Endometrium (tissue), 2 donors: ENCODE data around the gene MSX2.
"Not testable (repeated sequence)": the region's sequence is repeated elsewhere in the genome, so short reads cannot be mapped to it uniquely, and the experiment has no call there.

Experiments used
- FAIRE-seq: peaks from 2 replicates; lab custom pipeline; 2012; peaks lifted over from hg19 to GRCh38; lab: Jason Lieb, UNC
- donor health status: control.
- donor health status: control.

MSX2 gene

DNA sequence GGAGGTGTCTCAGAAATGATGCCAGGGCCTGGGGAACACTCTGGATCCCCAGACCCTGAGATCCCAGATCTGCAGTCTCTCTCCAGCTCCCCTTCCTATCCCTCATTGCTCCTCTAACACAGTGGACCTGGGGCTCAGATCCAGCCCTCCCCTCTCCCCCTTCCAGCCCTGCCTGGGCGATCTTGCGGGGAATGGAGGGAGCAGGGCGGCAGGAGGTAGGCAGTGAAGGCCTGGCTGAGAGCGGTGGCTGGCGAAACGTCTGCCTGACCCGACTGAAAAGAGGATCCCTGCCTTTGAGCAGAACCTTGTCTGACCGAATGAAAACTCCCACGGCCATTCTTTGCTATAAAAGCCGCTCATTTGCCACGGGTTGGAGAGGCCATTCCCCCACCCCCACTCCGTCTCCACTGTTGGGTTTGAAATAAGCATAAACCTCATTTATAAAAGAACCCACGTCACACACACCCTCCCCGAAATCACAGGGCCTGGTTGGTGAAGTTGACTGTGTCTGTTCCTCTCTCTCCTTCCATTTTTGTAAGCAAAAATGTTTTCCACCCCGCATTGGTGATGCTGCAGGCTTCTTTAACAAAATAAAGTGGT, 8.8 kb downstream of the MSX2 start:
- no peak for FAIRE-seq

DNA sequence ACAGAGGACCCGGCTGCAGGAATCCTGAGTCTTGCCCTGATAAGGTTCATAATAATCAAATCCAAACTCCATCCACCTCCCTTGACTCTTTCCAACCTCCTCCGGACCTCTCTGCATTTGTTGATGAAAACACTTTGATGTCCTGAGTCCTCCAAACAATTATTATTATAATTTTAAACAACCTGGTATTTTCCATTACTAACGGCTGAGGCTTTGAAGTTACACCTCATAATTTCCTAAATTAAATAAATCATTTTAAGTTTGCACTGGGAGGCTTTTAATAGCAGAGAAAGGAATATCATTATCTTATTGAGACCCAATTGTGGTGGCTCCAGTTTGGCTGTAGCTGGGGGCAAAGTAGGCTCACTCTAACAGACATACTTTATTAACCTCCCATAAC, 9.5 kb downstream of the MSX2 start:
- no peak for FAIRE-seq

DNA sequence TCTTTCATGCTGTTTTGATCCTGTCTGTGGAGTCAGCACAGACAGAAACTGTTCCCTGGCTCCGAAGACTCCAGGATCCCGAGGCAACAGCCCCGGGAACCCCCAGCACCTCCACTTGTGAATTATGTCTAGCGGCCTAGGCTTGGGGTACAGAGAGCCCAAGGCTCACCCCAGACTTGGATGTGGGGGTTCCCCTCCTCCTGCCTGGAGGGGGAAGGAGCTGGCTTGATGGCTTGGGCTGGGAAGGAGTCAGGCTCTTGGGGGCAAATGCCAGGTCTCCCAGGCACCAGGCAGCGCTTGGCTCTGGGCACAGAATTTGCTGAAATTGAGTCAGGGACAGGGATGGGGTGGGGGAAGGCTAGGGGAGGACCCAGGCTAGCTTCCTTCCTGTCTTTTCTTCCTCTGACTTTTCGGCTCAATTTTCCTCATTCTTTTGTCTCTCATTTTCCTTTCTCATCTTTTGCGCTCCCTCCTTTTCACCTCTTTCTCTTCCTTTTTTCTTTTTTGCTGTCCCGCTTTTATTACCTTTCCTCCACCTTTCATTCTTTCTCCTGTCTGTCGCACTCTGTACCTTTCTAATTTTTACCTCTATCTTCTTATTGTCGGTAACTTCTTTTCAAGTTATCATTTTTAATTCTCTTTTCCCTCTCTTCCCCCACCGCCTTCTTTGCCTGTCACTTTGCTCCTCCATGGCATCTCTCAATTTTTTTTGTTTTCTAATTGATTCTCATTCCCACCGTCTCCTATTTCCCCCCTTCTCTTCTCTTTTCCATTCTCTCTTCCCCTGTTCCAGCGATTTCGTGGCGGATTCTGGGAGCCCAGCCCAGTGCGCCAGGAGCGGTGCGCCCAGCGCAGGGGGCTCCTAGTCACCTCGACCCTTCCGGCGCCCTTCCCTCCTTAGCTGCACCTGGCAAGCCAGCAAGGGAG, 10.5 kb downstream of the MSX2 start:
- FAIRE-seq, result no peak

DNA sequence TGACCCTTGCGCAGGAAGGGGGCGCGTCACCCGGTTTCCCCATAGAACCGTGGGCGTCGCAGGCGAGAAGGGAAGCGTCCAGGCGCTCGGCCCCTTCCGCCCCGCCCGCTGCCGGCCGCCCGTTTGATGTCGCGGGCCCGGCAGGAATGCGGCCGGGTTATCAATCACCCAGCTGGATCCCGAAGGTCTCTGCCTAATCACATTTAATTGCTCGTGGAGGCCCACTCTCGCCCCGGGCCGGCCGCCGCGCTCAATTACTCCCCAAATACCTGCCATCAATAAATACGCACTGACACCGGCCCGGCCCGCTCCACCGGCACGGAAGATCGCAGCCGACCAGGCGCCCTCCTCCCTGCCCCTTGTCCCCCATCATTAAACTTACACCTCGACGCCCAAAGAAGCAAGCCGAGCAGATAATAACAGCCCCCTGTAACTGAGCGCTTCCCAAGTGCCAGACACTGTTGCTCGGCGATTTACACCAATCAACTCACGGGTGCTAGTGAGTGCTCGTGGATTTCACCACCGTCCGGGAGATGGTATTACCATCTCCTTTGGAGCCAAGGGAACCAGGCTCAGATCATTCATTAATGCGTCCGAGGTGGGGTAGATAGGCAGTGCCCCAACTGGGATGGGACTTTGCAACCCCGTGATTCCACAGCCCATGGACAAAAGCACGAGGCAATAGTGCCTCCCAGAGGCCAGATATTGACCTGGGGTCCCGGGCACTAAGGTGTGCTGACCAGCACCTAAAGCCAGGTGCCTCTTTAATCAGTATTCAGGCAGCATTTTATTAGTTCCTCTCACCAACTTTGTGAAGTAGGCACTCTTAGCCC, 11.3 kb downstream of the MSX2 start:
- no peak for FAIRE-seq

DNA sequence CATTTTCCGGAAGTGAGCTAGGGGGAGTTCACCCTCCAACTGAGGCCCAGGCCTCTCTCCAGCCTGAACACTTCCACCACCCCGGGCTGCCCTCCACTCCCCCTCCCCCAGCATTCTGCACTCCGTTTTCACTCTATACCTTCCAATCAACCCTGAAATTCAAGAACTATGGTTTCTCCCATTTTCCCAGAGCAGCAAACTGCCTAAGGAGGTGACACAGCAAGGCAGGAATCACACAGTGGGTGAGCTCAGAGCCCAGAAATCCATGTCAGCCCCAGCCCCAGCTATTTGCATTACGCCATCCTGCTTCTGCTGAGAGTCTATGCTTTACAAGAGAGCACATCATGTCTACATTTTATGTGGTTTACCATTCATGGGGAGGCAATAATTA, 11.9 kb downstream of the MSX2 start:
- FAIRE-seq, result no peak

DNA sequence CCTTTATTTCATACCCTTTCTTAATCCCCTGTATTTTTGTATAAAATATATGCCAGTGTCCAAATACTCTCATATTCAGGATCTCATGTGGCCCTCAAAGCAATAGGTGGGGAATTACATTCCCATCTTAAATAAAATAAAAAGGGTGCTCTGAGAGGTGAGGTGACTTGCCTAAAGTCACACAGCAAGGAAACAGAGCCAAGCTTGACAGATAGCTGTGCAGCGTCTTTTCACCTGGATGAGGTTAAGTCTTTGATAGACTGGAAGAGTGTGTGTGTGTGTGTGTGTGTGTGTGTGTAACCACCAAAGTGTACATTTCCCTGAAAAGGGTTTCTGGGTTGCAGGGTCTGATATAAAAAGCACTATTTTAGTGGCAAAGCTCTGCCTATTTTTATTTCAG, 12.4 kb downstream of the MSX2 start:
- FAIRE-seq, result no peak

DNA sequence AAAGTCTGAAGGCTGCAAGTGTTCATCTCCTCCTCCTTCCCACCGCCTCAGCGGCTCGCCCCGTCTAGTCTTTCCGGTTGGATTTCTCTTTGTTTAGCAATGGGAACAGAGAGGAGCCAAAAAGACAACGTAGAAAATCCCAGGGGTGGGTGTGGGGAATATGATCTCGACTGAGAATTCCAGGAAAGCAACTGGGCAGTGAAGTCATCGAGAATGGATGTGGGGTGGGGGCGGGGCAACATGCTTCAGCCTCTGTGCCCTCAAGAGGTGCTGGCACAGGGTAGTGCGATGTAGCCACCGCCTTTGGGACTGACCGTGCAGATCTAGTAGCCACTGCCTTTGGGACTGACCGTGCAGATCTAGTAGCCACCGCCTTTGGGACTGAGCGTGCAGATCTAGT, 12.9 kb downstream of the MSX2 start:
- FAIRE-seq, result no peak

DNA sequence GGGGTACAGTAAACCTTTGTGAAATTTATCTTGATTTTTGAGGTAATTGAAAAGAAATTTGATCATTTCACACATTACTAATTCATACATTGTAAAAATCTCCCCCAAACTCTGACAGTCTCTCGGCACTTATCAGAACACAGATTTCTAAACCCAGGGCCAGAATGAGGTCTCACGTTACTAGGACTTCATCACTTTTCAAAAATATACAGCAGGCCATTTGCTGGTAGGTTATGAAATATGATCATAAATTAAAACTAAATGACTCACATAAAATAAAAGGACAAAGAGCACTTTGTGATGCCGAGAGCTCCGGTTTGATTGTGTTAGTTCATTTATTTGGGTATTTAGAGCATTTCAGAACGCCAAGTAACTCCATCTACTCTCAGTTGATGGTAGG, 17.0 kb downstream of the MSX2 start:
- no peak for FAIRE-seq

DNA sequence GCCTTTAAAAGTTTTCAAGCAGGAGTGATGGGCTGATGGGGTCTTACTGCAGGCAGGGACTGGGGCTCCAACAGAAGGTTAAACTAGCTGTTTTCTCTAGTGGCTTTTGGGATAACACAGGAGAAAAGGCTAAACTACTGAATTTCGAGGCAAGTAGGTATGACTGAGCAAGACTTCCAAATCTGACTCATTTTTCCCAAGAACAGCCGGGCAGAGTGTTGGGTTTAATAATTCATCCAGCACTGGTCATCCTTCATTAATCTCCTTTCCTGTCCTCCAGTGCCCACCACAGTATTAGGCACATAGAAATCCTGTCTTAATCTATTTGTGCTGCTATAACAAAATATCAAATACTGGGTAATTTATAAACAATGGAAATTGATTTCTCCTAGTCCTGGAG, 20.5 kb downstream of the MSX2 start:
- no peak for FAIRE-seq

DNA sequence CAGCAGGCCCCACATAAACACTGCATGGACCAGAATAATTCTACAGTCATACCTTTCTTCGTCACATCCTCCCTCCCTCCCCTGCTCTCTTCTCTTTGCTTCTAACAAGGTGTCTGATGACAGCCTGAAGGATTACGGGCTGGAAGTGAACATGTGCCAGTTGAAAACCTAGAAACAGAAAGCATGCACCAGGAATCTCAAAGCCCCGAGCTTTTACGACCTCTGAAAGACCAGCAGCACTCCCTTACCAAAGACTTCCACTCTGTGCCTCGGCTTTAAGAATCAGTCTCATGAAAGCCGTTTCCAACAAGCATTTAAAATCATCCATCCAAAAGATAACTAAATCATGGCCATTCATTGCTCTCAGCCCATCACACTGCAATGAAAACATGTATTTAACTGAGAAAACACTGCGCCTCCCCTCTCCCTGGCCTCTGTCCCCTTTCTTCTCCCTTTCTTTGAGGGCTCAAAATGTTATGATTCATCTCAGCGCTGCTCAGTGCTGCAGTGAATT, 21.3 kb downstream of the MSX2 start:
- FAIRE-seq, result no peak

DNA sequence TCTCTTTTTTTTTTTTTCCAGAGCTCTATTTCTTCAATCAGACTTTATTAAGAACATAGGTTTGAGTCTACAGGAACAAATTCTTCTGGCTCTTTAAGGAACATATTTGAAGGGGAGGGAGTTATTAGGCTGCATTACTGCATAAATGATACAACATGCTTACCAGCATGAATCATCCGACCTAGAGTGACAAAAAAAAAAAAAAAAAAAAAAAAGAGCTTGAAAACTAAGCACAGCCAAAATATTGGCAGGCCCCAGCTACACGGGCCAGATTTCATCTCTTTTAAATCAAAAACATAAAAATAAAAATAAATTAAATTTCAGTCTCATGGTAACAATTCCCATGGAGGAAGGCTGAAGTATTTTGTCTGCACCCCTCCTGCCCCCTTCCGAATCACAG, 26.3 kb downstream of the MSX2 start:
- FAIRE-seq, result no peak

DNA sequence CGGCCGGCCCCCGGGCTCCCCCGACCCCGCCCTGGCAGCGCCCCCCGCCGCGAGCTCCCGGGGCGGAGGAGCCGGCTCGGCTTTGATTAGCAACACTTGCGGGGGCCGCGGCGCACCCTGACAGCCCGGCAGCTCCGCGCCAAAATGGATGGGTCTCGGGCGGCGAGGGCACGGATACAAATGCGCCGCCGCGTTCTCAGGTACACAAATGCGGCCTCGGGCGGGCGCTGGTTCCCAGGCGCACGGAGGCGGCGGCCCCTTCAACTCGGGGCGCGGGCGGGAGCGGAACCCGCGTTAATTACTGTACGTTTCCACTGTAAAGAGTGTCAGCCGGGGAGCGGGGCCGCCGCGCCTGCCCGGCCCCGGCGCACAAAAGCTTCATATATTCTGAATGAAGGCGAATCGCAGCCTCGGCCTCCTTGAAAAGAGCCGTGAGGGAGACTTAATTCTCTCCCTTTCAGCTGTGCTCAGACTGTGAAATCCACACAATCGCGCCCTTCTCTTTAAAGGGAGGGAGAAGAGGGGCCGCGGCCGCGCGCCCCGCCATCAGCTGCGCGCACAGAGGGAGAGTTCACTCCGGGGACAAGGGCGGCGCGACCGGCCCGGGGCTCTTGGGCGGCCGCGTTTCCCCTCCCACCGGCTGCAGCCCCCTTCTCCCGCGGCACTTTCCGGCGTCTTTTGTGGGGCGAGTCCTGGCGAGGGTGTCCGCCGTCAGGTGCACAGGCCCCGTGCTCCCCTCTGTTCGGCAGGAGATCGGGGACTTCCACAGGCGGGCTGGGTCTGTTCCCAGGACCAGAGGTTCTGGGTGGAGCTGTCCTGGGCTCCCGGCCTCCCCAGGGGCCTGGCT, 27.0 kb downstream of the MSX2 start:
- FAIRE-seq, result no peak

DNA sequence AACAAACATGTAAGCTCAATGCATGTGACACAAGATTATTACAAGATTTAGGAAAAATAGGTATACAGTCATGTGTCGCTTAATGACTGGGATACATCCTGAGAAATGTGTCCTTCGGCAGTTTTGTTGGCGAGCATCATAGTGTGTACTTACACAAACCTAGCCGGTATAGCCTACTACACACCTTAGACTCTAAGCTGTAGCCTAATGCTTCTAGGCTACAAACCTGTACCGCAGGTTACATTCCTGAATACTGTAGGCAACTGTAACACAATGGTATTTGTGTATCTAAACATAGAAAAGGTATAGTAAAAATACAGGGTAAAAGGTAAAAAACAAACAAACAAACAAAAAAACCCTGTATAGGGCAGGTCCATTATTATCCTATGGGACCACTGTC, 27.7 kb downstream of the MSX2 start:
- FAIRE-seq, result no peak

DNA sequence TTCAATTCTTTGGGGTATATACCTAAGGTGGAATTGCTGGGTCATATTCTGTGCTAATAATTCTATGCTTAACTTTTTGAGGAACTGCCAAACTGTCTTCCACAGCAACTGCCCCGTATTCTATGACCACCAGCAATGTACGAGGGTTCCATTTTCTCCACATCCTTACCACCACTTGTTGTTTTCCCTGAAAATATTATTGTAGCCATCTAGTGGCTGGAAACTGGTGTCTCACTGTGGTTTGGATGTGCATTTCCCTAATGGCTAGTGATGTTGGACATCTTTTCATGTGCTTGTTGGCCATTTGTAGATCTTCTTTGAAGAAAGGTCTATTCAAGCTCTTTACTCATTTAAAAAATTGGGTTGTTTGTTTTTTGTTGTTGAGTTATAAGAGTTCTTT, 30.7 kb downstream of the MSX2 start:
- FAIRE-seq, result no peak

DNA sequence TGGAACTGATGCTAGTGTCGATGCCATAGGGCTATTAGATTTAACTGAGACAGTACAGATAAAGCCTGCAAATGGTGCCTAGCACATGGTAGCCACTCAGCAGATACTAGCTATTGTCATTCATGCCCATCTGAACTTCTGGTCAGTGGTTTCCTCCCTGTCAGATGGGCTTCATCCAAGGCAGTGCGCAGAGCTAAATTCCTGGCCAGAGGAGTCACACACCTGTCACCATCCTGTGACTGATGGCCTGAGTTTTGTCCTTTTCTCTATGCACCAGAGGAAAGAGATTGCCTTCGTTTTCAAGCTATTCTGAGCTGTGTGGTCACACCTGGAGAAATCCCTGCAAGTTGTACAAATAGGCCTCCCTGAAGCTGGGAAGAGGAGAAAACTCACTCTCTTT, 34.7 kb downstream of the MSX2 start:
- no peak for FAIRE-seq

DNA sequence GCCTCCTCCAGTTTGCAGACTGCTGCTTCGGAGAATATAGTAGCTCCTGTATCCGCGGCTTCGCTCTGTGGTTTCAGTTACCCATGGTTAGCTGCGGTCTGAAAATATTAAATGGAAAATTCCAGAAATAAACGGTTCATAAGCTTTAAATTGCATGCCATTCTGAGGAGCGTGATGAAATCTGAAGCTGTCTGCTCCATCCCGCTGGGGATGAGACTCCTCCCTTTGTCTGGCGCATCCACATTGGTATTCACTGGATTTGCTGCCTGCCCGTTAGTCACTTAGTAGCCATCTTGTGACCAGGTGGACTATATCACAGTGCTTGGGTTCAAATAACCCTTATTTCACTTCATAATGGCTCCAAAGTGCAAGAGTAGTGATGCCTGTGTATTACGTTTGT, 36.3 kb downstream of the MSX2 start:
- FAIRE-seq, result no peak

DNA sequence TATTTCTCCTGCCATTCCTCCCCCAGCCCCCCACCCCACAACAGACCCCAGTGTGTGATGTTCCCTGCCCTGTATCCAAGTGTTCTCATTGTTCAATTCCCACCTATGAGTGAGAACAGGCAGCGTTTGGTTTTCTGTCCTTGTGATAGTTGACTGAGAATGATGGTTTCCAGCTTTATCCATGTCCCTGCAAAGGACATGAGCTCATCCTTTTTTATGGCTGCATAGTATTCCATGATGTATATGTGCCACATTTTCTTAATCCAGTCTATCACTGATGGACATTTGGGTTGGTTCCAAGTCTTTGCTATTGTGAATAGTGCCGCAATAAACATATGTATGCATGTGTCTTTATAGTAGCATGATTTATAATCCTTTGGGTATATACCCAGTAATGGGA, 37.0 kb downstream of the MSX2 start:
- FAIRE-seq, result not testable (repeated sequence)

DNA sequence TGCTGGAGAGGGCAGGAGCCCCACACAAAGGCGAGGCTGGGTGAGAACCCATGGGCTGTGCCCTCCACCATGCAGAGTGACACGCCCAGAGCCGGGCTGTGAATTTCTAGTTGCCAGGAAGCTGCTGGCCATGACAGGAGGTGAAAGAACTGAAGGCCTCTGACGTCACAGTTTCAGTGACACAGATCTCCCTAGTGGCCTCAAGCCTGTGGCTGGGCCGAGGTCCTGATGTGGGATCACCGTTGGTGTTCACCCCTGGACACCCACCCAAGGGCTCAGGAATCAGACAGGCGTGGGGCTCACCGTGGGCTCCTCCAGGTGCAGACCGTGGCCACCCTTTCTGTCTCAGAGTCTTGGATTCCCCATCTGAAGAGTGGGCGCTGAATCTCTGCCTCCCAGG, 39.9 kb downstream of the MSX2 start:
- FAIRE-seq, result no peak

DNA sequence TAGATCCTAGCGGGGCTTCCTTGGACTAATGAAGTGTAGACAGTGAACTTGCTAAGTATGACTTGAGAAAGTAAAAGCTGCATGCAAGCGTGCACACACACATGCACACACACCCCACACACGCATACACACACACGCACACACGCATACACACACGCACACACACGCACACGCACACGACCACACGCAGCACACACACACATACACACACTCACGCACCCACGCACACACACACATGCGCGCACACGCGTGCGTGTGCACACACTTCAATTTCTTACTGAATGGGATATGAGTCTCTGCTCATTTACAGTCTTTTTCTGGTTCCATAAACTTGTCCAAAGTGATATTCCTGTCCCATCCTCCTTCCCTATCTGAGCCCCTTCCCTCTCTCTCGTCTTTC, 41.2 kb downstream of the MSX2 start:
- no peak for FAIRE-seq

DNA sequence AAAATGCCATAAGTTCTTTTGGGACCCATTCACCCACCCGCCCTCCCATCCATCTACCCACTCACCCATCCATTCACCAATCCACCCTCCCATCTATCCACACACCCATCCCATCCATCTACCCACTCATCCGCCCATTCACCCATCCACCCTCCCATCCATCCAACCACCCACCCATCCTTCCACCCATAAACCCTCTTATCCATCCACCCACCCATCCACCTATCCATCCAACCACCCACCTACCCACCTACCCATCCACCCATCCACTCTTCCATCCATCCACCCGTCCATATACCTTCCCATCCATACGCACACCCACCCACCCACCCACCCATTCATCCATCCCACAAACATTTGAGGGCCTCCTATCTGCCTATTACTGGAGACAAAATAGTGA, 43.3 kb downstream of the MSX2 start:
- FAIRE-seq, result no peak

DNA sequence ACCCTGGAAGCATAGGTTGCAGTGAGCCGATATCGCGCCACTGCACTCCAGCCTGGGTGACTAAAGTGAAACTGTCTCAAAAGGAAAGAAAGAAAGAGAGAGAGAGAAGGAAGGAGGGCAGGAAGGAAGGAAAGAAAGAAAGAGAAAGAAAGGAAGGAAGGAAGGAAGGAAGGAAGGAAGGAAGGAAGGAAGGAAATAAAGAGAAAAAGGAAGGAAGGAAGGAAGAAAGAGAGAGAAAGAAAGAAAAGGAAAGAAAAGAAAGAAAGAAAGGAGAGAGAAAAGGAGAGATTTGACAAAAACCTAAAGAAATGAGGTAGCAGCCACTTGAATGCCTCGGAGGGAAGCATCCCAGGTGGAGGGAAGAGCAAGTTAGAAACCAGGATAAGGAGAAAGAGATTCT, 44.6 kb downstream of the MSX2 start:
- no peak for FAIRE-seq

DNA sequence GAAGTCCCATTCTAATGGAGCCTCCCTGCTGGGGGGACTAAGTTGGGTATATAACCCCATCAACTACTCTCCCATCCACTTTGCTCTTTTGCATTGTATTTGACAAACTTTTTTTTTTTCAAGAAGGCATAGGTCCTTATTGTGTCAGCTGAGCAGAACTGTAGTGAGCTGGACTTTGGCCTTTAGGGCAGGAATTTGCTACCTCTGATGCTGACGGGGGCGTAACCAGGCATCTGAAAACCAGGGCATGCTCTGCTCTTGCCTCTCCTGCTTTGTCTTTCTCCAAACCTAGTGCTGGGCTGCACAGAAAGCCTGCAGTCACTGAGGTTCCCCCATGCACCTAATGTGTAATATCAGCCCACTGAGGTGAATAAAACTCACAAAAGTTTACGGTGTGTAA, 49.0 kb downstream of the MSX2 start:
- no peak for FAIRE-seq
